SK-N-SH (cell line): Measurements from ENCODE around the gene ARHGEF25.

Experiments
- ELF1 ChIP-seq: IDR thresholded peaks from 2 replicates; pipeline ENCODE4 v1.4.0; 2012
- EZH2phosphoT487 ChIP-seq: fragments of 200-600 bp; sonication (generic); IDR thresholded peaks from 2 replicates; pipeline ENCODE4 v1.6.1; 2017; ENCODE audit warnings: low read depth, mixed run types, mild to moderate bottlenecking, antibody characterized with exemption, moderate library complexity, borderline replicate concordance
- FOSL2 ChIP-seq: IDR thresholded peaks from 2 replicates; pipeline ENCODE4 v1.4.0; 2012; ENCODE audit warnings: low read depth, mild to moderate bottlenecking, moderate library complexity, borderline replicate concordance
- FOXJ3 ChIP-seq: sonication (generic); formaldehyde crosslinking; IDR thresholded peaks from 2 replicates; pipeline ENCODE4 v1.5.1; 2020; ENCODE audit warnings: mild to moderate bottlenecking, missing genetic modification reagents
- RAD21 ChIP-seq: IDR thresholded peaks from 2 replicates; pipeline ENCODE4 v1.6.1; 2012; ENCODE audit warnings: mild to moderate bottlenecking, low read length
- RCOR1 ChIP-seq: fragments of 150-350 bp; IDR thresholded peaks from 2 replicates; pipeline ENCODE4 v1.6.1; 2017; ENCODE audit warnings: antibody characterized with exemption, low read length
- RFX5 ChIP-seq: IDR thresholded peaks from 2 replicates; pipeline ENCODE4 v1.6.1; 2012; ENCODE audit warnings: mild to moderate bottlenecking, improper control_type of control experiment, low read length
- TEAD4 ChIP-seq: IDR thresholded peaks from 2 replicates; pipeline ENCODE4 v1.4.0; 2012; ENCODE audit warnings: mild to moderate bottlenecking, borderline replicate concordance; ENCODE audit not compliant: insufficient read depth
- YY1 ChIP-seq: IDR thresholded peaks from 2 replicates; pipeline ENCODE4 v1.4.0; 2012; ENCODE audit warnings: low read depth, mild to moderate bottlenecking
- TF ChIP-seq, protein P1 (sequence below): IDR thresholded peaks from 2 replicates; pipeline ENCODE4 v1.6.1; 2012; ENCODE audit warnings: mild to moderate bottlenecking, low read depth, low read length, moderate library complexity
- TF ChIP-seq, protein P2 (sequence below): IDR thresholded peaks from 2 replicates; pipeline ENCODE4 v1.4.0; 2012; ENCODE audit warnings: low read depth, borderline replicate concordance
- TF ChIP-seq, protein P3 (sequence below): fragments of 200-600 bp; sonication (generic); IDR thresholded peaks from 2 replicates; pipeline ENCODE4 v1.6.1; 2017; ENCODE audit warnings: antibody characterized with exemption, mild to moderate bottlenecking, moderate library complexity
- TF ChIP-seq, protein P4 (sequence below): fragments of 150-350 bp; IDR thresholded peaks from 2 replicates; pipeline ENCODE4 v1.6.1; 2017; ENCODE audit warnings: antibody characterized with exemption, low read length, low read depth, borderline replicate concordance

DNA sequence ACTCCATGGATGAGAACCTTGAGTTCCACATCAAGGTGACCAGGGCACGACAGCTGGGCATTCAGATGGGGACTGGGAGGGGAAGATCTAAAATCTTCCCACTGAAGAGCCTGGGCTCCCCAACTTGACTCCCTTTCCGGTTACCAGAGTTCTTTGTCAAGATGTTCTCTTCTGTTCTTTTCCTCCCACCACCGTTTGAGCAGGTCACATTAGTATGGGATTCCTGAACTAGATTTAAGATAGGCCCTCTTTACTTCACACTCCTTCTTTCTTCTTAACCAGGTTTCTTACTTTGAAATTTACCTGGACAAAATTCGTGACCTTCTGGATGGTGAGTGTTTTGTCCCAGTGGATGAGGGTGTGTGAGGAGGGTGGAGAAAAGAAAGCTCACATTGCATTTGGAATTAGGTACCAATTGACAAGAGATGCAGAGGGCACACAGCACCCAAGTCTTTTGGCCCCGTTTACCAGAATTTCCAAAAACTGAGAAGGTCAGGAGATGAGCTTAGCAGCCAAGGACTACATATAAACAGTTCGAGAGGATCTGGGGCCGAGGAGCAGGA is 47.0 kb upstream of the ARHGEF25 start:
- no peak for TF ChIP-seq RCOR1
- TF ChIP-seq, protein P1, sequence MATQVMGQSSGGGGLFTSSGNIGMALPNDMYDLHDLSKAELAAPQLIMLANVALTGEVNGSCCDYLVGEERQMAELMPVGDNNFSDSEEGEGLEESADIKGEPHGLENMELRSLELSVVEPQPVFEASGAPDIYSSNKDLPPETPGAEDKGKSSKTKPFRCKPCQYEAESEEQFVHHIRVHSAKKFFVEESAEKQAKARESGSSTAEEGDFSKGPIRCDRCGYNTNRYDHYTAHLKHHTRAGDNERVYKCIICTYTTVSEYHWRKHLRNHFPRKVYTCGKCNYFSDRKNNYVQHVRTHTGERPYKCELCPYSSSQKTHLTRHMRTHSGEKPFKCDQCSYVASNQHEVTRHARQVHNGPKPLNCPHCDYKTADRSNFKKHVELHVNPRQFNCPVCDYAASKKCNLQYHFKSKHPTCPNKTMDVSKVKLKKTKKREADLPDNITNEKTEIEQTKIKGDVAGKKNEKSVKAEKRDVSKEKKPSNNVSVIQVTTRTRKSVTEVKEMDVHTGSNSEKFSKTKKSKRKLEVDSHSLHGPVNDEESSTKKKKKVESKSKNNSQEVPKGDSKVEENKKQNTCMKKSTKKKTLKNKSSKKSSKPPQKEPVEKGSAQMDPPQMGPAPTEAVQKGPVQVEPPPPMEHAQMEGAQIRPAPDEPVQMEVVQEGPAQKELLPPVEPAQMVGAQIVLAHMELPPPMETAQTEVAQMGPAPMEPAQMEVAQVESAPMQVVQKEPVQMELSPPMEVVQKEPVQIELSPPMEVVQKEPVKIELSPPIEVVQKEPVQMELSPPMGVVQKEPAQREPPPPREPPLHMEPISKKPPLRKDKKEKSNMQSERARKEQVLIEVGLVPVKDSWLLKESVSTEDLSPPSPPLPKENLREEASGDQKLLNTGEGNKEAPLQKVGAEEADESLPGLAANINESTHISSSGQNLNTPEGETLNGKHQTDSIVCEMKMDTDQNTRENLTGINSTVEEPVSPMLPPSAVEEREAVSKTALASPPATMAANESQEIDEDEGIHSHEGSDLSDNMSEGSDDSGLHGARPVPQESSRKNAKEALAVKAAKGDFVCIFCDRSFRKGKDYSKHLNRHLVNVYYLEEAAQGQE: no peak
- TF ChIP-seq, protein P2, sequence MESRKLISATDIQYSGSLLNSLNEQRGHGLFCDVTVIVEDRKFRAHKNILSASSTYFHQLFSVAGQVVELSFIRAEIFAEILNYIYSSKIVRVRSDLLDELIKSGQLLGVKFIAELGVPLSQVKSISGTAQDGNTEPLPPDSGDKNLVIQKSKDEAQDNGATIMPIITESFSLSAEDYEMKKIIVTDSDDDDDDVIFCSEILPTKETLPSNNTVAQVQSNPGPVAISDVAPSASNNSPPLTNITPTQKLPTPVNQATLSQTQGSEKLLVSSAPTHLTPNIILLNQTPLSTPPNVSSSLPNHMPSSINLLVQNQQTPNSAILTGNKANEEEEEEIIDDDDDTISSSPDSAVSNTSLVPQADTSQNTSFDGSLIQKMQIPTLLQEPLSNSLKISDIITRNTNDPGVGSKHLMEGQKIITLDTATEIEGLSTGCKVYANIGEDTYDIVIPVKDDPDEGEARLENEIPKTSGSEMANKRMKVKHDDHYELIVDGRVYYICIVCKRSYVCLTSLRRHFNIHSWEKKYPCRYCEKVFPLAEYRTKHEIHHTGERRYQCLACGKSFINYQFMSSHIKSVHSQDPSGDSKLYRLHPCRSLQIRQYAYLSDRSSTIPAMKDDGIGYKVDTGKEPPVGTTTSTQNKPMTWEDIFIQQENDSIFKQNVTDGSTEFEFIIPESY: no peak
- TF ChIP-seq YY1: no peak
- TF ChIP-seq, protein P3, sequence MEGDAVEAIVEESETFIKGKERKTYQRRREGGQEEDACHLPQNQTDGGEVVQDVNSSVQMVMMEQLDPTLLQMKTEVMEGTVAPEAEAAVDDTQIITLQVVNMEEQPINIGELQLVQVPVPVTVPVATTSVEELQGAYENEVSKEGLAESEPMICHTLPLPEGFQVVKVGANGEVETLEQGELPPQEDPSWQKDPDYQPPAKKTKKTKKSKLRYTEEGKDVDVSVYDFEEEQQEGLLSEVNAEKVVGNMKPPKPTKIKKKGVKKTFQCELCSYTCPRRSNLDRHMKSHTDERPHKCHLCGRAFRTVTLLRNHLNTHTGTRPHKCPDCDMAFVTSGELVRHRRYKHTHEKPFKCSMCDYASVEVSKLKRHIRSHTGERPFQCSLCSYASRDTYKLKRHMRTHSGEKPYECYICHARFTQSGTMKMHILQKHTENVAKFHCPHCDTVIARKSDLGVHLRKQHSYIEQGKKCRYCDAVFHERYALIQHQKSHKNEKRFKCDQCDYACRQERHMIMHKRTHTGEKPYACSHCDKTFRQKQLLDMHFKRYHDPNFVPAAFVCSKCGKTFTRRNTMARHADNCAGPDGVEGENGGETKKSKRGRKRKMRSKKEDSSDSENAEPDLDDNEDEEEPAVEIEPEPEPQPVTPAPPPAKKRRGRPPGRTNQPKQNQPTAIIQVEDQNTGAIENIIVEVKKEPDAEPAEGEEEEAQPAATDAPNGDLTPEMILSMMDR: no peak
- no peak for TF ChIP-seq FOSL2
- no peak for TF ChIP-seq EZH2phosphoT487
- TF ChIP-seq ELF1: no peak
- TF ChIP-seq FOXJ3 (CRISPR knock-in tag): no peak
- no peak for TF ChIP-seq RFX5
- no peak for TF ChIP-seq RAD21
- TF ChIP-seq, protein P4, sequence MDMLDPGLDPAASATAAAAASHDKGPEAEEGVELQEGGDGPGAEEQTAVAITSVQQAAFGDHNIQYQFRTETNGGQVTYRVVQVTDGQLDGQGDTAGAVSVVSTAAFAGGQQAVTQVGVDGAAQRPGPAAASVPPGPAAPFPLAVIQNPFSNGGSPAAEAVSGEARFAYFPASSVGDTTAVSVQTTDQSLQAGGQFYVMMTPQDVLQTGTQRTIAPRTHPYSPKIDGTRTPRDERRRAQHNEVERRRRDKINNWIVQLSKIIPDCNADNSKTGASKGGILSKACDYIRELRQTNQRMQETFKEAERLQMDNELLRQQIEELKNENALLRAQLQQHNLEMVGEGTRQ: no peak
- TF ChIP-seq TEAD4: no peak
